ENCODE results near the gene GMDS. TPM values are rescaled to one million over a fixed set of nuclear protein-coding genes. Genes with fewer than 3 reads are reported as not detected.
A peak's percentile ranks its signal among the peaks of the same experiment; 100 is the strongest.

The GMDS gene
- total and polyA plus RNA-seq, 2 of the 4 experiments (the other 2 are of a cell fraction), result 7.3 to 21.9 TPM

DNA sequence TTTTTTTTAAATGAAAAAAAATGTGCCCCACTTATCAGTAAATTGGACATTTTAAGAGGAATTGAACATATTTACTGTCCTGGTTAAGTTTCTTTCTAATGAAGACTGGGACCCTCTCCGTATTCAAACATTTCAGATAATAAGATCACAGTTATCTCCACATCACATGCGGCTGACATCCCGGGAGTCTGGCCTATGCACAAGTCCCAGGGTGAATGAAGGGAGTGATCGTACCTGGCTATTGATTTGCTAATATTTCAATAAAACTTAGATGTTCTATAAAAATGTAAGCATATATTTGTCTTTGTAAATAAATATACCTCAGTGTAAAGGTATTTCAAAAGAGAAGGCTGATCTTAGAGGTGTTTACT is 577.6 kb downstream of the GMDS start:
- H3K27ac ChIP-seq (ENCODE audit: insufficient read depth, low read length), result peak overlapping the region; percentile 30; the same call in 1 of the 2 replicates
- DNase-seq, result no peak
- no peak overlapping the region; the same call in 1 of the 2 replicates for H2BK20ac ChIP-seq (ENCODE audit: low read depth, low read length)
- H4K91ac ChIP-seq (ENCODE audit: insufficient read depth, low read depth, low read length), result peak overlapping the region; percentile 51; the same call in 1 of the 2 replicates
- H3K56ac ChIP-seq (ENCODE audit: extremely low read depth, insufficient read depth, low read length), result no peak overlapping the region
- H4K5ac ChIP-seq (ENCODE audit: low read depth, low read length), result no peak overlapping the region; the same call in 1 of the 2 replicates
- H2AK5ac ChIP-seq (ENCODE audit: low read depth, low read length), result no peak overlapping the region
- H3K9me3 ChIP-seq (ENCODE audit: control insufficient read depth, insufficient read depth, low read length), result no peaks in the 10 kb centered on the region
- intact Hi-C loops (cut with micrococcal nuclease), result loop anchor here (5.0 kb wide), 1 partner anchor 35 kb away; no protein-coding TSS in a partner anchor
- no peaks in the 10 kb centered on the region for H4K20me1 ChIP-seq (ENCODE audit: insufficient read depth, low read length)
- ChIA-PET POLR2A (ENCODE audit: unreplicated experiment) (no interaction called here), CTCF (no interaction called here)
- no peak overlapping the region for H2BK5ac ChIP-seq (ENCODE audit: low read depth, low read length, poor library complexity, severe bottlenecking)
- BruUV-seq (replicated peaks), result no TSS peak
- peaks cover 5% of the 10 kb centered on the region; the same call in 1 of the 2 replicates for H3K9me1 ChIP-seq (ENCODE audit: insufficient read depth, low read length)
- H2BK15ac ChIP-seq (ENCODE audit: low read depth, low read length), result peak overlapping the region; percentile 25; the same call in 1 of the 3 replicates
- H3K79me1 ChIP-seq (ENCODE audit: low read depth in 1 of 2, low read length in 2 of 2), result no peaks in the 10 kb centered on the region
- H3K9ac ChIP-seq (ENCODE audit: low read depth, low read length), result no peak overlapping the region
- H2AFZ ChIP-seq (replicated peaks; ENCODE audit: low read length, poor library complexity), result no peak overlapping the region
- H3K18ac ChIP-seq (ENCODE audit: low read depth, low read length), result 0 out of 2 replicates have a peak overlapping the region, but pooled peaks have one; percentile 35
- TF ChIP-seq MAZ (IDR thresholded peaks at IDR 0.05; ENCODE audit: borderline replicate concordance, low read depth, low read length) (no peak), BHLHE40 (IDR thresholded peaks at IDR 0.05; ENCODE audit: low read depth, low read length) (no peak), NFE2L2 (IDR thresholded peaks at IDR 0.05; ENCODE audit: low read depth, low read length) (no peak)
- H3K4ac ChIP-seq (ENCODE audit: low read depth, low read length), result peak overlapping the region; percentile 86
- no peak overlapping the region for H3K23ac ChIP-seq (ENCODE audit: low read depth, low read length)
- no peak overlapping the region for H3K4me3 ChIP-seq (ENCODE audit: insufficient read depth, low read depth, low read length)
- no CpG with 5 or more reads among the region's 4 CpGs for WGBS, 2 experiments (ENCODE audit: extremely low coverage in 2 of 2, insufficient read length in 1 of 2)
- H2BK120ac ChIP-seq (ENCODE audit: low read depth, low read length), result peak overlapping the region; percentile 73; the same call in 1 of the 2 replicates
- dilution Hi-C loops (cut with HindIII; ENCODE audit: low sequenced_read_pairs, unreplicated experiment), result no loop called here
- H3K36me3 ChIP-seq (ENCODE audit: control insufficient read depth, insufficient read depth, low read length), result no peaks in the 10 kb centered on the region
- no peak for ATAC-seq (ENCODE audit: low read depth)
- peaks cover 27% of the 10 kb centered on the region for H3K4me1 ChIP-seq (ENCODE audit: control insufficient read depth, insufficient read depth, low read length)
- H2AK9ac ChIP-seq (replicated peaks; ENCODE audit: low read depth, low read length, poor library complexity), result no peak overlapping the region
- H3K14ac ChIP-seq (replicated peaks; ENCODE audit: low read depth, low read length), result no peak overlapping the region
- no peak overlapping the region for H3K4me2 ChIP-seq (ENCODE audit: low read depth, low read length)
- in situ Hi-C loops (cut with MboI; ENCODE audit: low sequenced_read_pairs), result no loop called here
- H3K27me3 ChIP-seq (ENCODE audit: control insufficient read depth, insufficient read depth, low read length), result no peaks in the 10 kb centered on the region
- H4K8ac ChIP-seq (ENCODE audit: low read depth in 2 of 2, low read length in 2 of 2), result 0 out of 4 replicates have a peak overlapping the region, but pooled peaks of 1 of the 2 experiments have one; percentile 41
